Measurements from ENCODE around the gene MAMDC2. TPM values are rescaled to one million over a fixed set of nuclear protein-coding genes. Genes with fewer than 3 reads are reported as not detected.
A peak's percentile ranks its signal among the peaks of the same experiment; 100 is the strongest.

The MAMDC2 gene
- total RNA-seq, 1 experiment from 2014 or later = not detected

DNA sequence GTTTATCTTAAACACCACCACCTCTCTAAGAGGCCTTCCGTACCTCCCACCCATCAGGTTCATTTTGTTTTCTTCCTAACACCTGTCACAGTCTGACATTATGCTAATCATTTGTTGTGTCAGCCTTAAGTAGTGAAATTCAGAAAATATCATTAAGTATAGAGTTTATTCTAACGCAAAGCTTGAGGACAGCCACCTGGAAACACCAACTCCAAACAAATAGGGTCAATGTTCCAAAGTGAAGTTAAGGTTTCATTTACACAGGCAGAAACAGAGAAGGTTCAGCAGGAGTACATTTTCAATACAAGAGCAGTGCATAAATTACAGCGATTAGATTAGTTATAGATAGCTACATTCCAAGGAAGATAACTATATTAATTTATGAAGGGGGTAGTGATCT is 213.9 kb downstream of the MAMDC2 start:
- no peak for DNase-seq (ENCODE audit: low read depth in 1 of 2, low spot score in 2 of 2)
- H3K4me1 ChIP-seq (replicated peaks) = peaks cover 41% of the 10 kb centered on the region
- no peak overlapping the region; the same call in 1 of the 2 replicates for H3K4me3 ChIP-seq
- H3K9me3 ChIP-seq (replicated peaks) = no peaks in the 10 kb centered on the region
- peaks cover 33% of the 10 kb centered on the region for H3K36me3 ChIP-seq
- no peak overlapping the region for H3K27ac ChIP-seq
- no peaks in the 10 kb centered on the region for H3K27me3 ChIP-seq (replicated peaks)

DNA sequence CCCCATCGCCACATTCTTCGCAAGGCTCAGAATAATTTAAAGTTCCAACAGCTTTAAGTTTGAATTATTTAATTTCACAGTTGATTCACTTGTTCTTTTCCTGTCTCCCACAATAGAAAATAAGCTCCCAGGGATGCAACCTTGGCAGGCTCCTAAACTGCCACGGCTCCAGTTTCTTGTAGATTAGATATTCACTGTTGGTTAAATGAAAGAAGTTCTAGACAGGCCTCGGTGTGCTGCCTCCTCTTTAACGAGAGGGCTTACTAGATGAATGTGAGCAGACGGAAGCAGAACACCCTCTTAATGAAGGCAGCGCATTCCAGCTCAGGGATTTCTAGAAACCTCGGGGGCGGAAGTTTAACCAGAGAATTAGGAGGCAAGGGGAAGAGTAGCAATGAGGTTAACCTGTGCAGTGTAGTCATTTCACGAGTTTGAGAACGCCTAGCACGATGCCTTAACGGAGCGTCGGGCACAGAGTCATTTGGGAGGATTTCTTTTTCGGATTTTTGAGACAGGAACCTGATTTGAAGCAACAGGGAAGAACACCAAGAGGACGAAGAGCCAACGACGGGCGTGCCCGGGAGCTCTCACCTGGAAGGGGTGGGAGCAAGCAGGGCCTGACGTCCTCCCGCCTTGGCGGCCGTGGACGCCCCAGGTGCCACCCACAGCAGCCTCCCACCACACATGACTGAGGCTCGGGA is 214.5 kb downstream of the MAMDC2 start:
- H3K36me3 ChIP-seq = peaks cover 40% of the 10 kb centered on the region
- peaks cover 41% of the 10 kb centered on the region for H3K4me1 ChIP-seq (replicated peaks)
- H3K27ac ChIP-seq = peak overlapping the region; percentile 81
- DNase-seq (ENCODE audit: low read depth in 1 of 2, low spot score in 2 of 2) = no peak
- H3K9me3 ChIP-seq (replicated peaks) = no peaks in the 10 kb centered on the region
- no peaks in the 10 kb centered on the region for H3K27me3 ChIP-seq (replicated peaks)
- peak overlapping the region; percentile 67 for H3K4me3 ChIP-seq

DNA sequence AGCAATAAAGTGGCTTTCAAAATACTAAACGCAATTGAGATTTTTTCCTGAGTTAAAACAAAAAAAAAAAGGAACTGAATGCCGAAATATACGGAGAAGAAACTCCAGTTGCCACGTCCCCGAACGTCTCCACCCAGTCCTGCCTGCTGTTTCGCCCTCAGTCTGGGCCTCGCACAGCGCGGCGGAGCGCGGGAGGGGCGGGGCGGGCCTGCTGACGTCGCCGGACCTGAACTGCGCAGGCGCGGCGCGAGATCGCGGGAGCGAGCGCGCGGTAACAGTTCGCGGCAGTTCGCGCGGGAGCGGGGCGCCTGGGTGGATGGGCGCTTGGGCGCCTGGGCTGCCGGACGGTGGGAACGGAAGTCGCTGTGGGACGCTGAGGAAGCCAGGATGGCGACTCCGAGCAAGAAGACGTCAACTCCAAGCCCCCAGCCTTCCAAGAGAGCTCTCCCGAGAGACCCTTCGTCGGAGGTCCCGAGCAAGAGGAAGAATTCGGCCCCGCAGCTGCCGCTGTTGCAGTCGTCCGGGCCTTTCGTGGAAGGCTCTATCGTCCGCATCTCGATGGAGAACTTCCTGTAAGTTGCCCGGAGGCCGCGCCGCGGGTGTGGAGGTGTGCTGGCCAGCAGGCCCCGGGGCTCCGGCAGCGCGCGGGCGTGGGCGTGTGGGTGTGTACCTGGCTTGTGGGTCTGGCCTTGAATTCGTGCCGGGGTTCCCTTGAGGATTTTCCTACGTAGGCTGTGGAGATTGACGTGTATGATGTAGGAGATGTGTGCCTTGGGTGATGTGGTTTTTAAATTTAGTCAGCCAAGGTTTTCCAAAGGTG is 215.3 kb downstream of the MAMDC2 start, which contains the start of gene SMC5:
Gene SMC5, plus strand, starts transcription at position 287 of the 820 bp plus-strand sequence. Its CDS starts 101 bp downstream, at position 388.
- Histone ChIP-seq H3K27ac (peak within 1 kb of the TSS; percentile 81), H3K27me3 (replicated peaks) (no peaks in the 10 kb centered on the region), H3K9me3 (replicated peaks) (no peaks in the 10 kb centered on the region), H3K4me3 (peak within 1 kb of the TSS; percentile 67), H3K36me3 (peaks cover 46% of the 10 kb centered on the region), H3K4me1 (replicated peaks) (peaks cover 41% of the 10 kb centered on the region)
- DNase-seq (ENCODE audit: low read depth in 1 of 2, low spot score in 2 of 2) = peak; percentile 87 to 91

DNA sequence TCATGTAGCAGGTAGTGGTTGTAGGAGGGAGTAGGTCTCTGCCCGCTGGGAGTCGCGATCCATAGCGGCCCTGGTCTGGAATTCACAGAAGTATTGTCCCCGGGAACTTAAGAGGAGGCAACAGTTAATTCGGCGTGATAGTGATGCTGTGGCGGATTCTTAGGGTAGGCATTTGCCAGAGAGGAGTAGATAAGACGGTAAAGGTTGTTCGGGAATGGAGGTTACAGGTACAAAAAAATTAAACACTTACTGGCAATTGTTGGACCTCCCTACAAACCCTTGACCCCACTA is 215.8 kb downstream of the MAMDC2 start:
- Histone ChIP-seq H3K36me3 (peaks cover 52% of the 10 kb centered on the region), H3K9me3 (replicated peaks) (no peaks in the 10 kb centered on the region), H3K4me3 (peak overlapping the region; percentile 67), H3K27me3 (replicated peaks) (no peaks in the 10 kb centered on the region), H3K27ac (peak overlapping the region; percentile 81), H3K4me1 (replicated peaks) (peaks cover 41% of the 10 kb centered on the region)
- DNase-seq (ENCODE audit: low read depth in 1 of 2, low spot score in 2 of 2) = no peak

DNA sequence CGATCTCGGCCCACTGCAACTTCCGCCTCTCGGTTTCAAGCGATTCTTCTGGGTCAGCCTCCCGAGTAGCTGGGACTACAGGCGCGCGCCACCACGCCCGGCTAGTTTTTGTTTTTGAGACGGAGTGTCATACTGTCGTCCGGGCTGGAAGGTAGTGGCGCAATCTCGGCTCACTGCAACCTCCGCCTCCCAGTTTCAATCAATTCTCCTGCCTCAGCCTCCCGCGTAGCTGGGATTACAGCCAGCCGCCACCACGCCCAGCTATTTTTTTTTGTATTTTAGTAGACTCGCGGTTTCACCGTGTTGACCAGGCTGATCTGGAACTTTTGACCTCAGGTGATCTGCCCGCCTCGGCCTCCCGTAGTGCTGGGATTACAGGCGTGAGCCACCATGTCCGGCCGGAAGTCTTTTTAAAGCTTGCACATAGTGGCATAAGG is 216.4 kb downstream of the MAMDC2 start:
- Histone ChIP-seq H3K27ac (no peak overlapping the region), H3K4me1 (replicated peaks) (peaks cover 41% of the 10 kb centered on the region), H3K9me3 (replicated peaks) (no peaks in the 10 kb centered on the region), H3K4me3 (peak overlapping the region; percentile 67), H3K36me3 (peaks cover 57% of the 10 kb centered on the region), H3K27me3 (replicated peaks) (no peaks in the 10 kb centered on the region)
- no peak for DNase-seq (ENCODE audit: low read depth in 1 of 2, low spot score in 2 of 2)

DNA sequence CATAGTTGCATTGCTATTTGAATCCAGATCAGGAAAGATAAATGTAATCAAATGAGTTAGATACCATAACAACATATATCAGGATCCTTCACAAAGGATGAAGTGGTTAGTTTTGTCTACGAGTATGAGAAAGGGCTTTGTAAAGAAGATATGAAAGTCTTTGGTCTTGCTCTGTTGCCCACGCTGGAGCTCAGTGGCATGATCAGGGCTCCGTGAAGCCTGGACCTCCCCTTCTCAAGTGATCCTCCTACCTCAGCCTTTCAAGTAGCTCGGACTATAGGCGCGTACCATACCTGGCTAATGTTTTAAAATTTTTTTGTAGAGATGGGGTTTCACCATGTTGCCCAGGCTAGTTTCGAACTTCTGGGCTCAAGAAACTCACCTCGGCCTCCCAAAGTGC is 217.0 kb downstream of the MAMDC2 start:
- no peaks in the 10 kb centered on the region for H3K27me3 ChIP-seq (replicated peaks)
- H3K4me1 ChIP-seq (replicated peaks) = peaks cover 38% of the 10 kb centered on the region
- no peaks in the 10 kb centered on the region for H3K9me3 ChIP-seq (replicated peaks)
- H3K27ac ChIP-seq = no peak overlapping the region
- H3K4me3 ChIP-seq = no peak overlapping the region; the same call in 1 of the 2 replicates
- no peak for DNase-seq (ENCODE audit: low read depth in 1 of 2, low spot score in 2 of 2)
- peaks cover 63% of the 10 kb centered on the region for H3K36me3 ChIP-seq

DNA sequence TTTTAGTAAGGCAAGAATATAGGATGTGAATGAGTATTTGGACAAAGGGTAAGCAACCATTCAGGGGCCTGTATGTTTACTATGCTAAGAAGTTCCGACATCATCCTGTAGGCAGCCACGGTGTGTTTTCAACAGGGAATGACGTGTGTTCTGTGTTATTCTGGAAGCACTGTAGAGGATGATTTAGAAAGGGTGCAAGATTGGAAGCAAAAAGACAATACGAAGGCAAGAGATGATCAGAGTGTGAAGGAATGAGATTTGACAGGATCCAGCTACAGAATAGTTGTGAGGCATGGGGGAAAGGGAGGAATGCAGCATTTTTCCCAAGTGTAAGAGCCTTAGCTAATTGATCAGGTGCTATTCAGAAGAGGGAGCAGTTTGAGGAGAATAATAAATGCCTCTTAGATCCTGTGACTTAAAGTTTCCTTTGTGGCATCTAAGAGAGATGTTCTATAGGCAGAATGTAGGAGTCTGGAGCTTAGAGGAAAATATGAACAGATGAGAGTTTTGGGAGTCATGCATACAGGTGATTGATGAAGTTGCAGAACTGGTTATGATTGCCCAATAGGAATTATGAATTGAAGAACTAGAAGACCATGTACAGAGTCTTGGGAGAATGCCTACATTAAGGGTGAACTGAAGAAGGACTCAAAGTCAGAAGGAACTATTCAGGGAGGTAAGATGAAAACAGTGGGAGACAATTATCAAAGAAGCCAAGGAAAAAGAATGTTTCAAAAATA is 217.7 kb downstream of the MAMDC2 start:
- Histone ChIP-seq H3K4me1 (replicated peaks) (peaks cover 31% of the 10 kb centered on the region), H3K9me3 (replicated peaks) (no peaks in the 10 kb centered on the region), H3K27me3 (replicated peaks) (no peaks in the 10 kb centered on the region), H3K36me3 (peaks cover 70% of the 10 kb centered on the region), H3K4me3 (no peak overlapping the region), H3K27ac (no peak overlapping the region)
- DNase-seq (ENCODE audit: low read depth in 1 of 2, low spot score in 2 of 2) = no peak

DNA sequence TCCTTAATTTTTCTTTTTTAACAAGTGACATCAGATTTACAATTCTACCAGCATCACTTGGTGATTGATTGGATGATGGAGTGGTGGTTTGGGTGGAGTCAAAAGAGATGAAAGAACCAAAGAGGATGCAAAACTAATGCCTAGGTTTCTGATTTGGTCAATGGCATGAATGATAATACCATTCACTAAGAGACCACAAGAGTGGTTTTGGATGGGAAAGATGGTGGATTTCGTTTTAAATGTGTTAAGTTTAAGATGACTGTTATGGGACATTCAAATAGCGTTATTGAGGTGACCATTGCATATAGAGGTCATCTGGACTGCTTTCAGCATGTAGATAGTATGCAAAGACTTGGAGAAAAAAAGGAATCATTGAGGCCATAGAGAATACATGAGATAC is 218.7 kb downstream of the MAMDC2 start:
- no peak for DNase-seq (ENCODE audit: low read depth in 1 of 2, low spot score in 2 of 2)
- H3K36me3 ChIP-seq = peaks cover 80% of the 10 kb centered on the region
- no peaks in the 10 kb centered on the region for H3K9me3 ChIP-seq (replicated peaks)
- H3K4me3 ChIP-seq = no peak overlapping the region
- no peak overlapping the region for H3K27ac ChIP-seq
- no peaks in the 10 kb centered on the region for H3K27me3 ChIP-seq (replicated peaks)
- peaks cover 22% of the 10 kb centered on the region for H3K4me1 ChIP-seq (replicated peaks)

DNA sequence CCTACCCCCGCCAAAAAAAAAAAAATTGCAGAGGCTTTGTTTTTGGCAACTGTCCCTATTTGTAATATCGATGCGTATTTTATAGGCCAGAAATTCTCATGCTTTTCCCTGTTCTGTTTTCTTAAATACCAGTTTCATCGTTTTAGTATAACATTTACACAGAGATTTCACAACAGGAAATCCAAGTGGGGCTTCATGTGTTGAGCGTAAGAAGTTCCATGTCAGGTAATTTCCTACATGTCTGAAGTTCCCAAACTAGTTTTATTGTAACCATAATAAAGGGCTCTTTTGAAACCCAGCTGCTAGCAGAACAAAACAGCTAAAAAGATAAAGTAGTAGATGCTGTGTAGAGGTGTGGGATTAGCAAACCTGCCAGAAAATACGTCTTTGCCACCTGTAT is 219.3 kb downstream of the MAMDC2 start:
- Histone ChIP-seq H3K27me3 (replicated peaks) (no peaks in the 10 kb centered on the region), H3K4me1 (replicated peaks) (peaks cover 16% of the 10 kb centered on the region), H3K36me3 (peaks cover 85% of the 10 kb centered on the region), H3K4me3 (no peak overlapping the region), H3K27ac (no peak overlapping the region), H3K9me3 (replicated peaks) (no peaks in the 10 kb centered on the region)
- no peak for DNase-seq (ENCODE audit: low read depth in 1 of 2, low spot score in 2 of 2)

DNA sequence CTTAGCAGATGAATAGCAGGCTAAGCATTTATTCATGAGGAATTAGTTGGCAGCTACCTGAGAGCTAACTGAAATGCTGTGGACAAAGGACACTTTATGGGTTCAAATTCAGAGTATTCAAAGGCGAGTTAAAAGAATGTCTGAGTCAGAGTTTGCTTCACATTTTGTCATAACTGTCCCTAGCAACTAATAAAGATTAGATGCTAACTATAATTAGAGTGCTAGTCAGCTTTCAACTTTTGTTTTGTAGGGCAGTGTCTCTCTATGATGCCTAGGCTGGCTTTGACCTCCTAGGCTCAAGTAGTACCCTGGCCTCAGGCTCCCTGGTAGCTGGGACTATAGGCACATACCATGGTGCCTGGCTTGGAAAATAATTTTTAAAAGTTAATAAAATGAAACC is 219.8 kb downstream of the MAMDC2 start:
- Histone ChIP-seq H3K27me3 (replicated peaks) (no peaks in the 10 kb centered on the region), H3K36me3 (peaks cover 88% of the 10 kb centered on the region), H3K4me3 (no peak overlapping the region), H3K4me1 (replicated peaks) (peaks cover 11% of the 10 kb centered on the region), H3K27ac (no peak overlapping the region), H3K9me3 (replicated peaks) (no peaks in the 10 kb centered on the region)
- no peak for DNase-seq (ENCODE audit: low read depth in 1 of 2, low spot score in 2 of 2)

Other genes starting within 250 kb of the MAMDC2 start
- gene CFAP95, start 223.0 kb upstream of the MAMDC2 start, total RNA-seq (2014; rRNA removed; shearing (Covaris generic)) = not detected in 2 replicates
- gene SMC5, start 215.1 kb downstream of the MAMDC2 start, total RNA-seq (2014; rRNA removed; shearing (Covaris generic)) = 21.5 and 30.2 TPM in 2 replicates

All from SJSA1 (cell line).